ENCODE data around the gene PLPPR3. TPM values are rescaled to one million over a fixed set of nuclear protein-coding genes. Genes with fewer than 3 reads are reported as not detected.

The PLPPR3 gene
- total and polyA plus RNA-seq, 9 donors, result 0.13 to 0.90 (median 0.53) TPM

GRCh38 chr19:795691-796581 lies 25.8 kb downstream of the PLPPR3 start:
- peak; percentile 28 for DNase-seq
- peak overlapping the region; percentile 89 for H3K4me3 ChIP-seq (ENCODE audit: low read length)
- peaks cover 25% of the 10 kb centered on the region for H3K36me3 ChIP-seq (ENCODE audit: control insufficient read depth, insufficient read depth, low read length)
- WGBS (ENCODE audit: insufficient coverage), result 82% methylated on average over 35 of the region's 39 CpGs
- no peaks in the 10 kb centered on the region for H3K27me3 ChIP-seq (ENCODE audit: control insufficient read depth, insufficient read depth, low read length)
- peak overlapping the region; percentile 96 for H3K27ac ChIP-seq (ENCODE audit: low read length)
- peaks cover 55% of the 10 kb centered on the region for H3K4me1 ChIP-seq (ENCODE audit: control insufficient read depth, insufficient read depth, low read length)
- H3K9me3 ChIP-seq (replicated peaks; ENCODE audit: control insufficient read depth, low read depth, low read length), result no peaks in the 10 kb centered on the region

- peaks cover 17% of the 10 kb centered on the region for H3K36me3 ChIP-seq (ENCODE audit: control insufficient read depth, insufficient read depth, low read length)
- 49% methylated on average over 19 of the region's 28 CpGs for WGBS (ENCODE audit: insufficient coverage)
- peak overlapping the region; percentile 79 for H3K27ac ChIP-seq (ENCODE audit: low read length)
- H3K4me1 ChIP-seq (ENCODE audit: control insufficient read depth, insufficient read depth, low read length), result peaks cover 48% of the 10 kb centered on the region
- no peaks in the 10 kb centered on the region for H3K27me3 ChIP-seq (ENCODE audit: control insufficient read depth, insufficient read depth, low read length)
- H3K4me3 ChIP-seq (ENCODE audit: low read length), result no peak overlapping the region
- peak; percentile 69 for DNase-seq
- H3K9me3 ChIP-seq (replicated peaks; ENCODE audit: control insufficient read depth, low read depth, low read length), result no peaks in the 10 kb centered on the region
Observed at GRCh38 chr19:795073-795611, 26.6 kb downstream of the PLPPR3 start.

GRCh38 chr19:793806-794205 lies 27.9 kb downstream of the PLPPR3 start:
- Histone ChIP-seq H3K36me3 (ENCODE audit: control insufficient read depth, insufficient read depth, low read length) (peaks cover 4% of the 10 kb centered on the region), H3K27ac (ENCODE audit: low read length) (no peak overlapping the region), H3K4me1 (ENCODE audit: control insufficient read depth, insufficient read depth, low read length) (peaks cover 44% of the 10 kb centered on the region), H3K4me3 (ENCODE audit: low read length) (no peak overlapping the region), H3K27me3 (ENCODE audit: control insufficient read depth, insufficient read depth, low read length) (no peaks in the 10 kb centered on the region), H3K9me3 (replicated peaks; ENCODE audit: control insufficient read depth, low read depth, low read length) (no peaks in the 10 kb centered on the region)
- WGBS (ENCODE audit: insufficient coverage), result 91% methylated on average over 9 of the region's 12 CpGs
- DNase-seq, result peak; percentile 4

- 73% methylated on average over 4 of the region's 16 CpGs for WGBS (ENCODE audit: insufficient coverage)
- Histone ChIP-seq H3K4me3 (ENCODE audit: low read length) (no peak overlapping the region), H3K27me3 (ENCODE audit: control insufficient read depth, insufficient read depth, low read length) (no peaks in the 10 kb centered on the region), H3K9me3 (replicated peaks; ENCODE audit: control insufficient read depth, low read depth, low read length) (no peaks in the 10 kb centered on the region), H3K4me1 (ENCODE audit: control insufficient read depth, insufficient read depth, low read length) (peaks cover 52% of the 10 kb centered on the region), H3K27ac (ENCODE audit: low read length) (peak overlapping the region; percentile 42), H3K36me3 (ENCODE audit: control insufficient read depth, insufficient read depth, low read length) (no peaks in the 10 kb centered on the region)
- peak; percentile 15 for DNase-seq
Observed at GRCh38 chr19:792306-792885, 29.4 kb downstream of the PLPPR3 start.

- peak; percentile 15 for DNase-seq
- no peaks in the 10 kb centered on the region for H3K9me3 ChIP-seq (replicated peaks; ENCODE audit: control insufficient read depth, low read depth, low read length)
- peaks cover 52% of the 10 kb centered on the region for H3K4me1 ChIP-seq (ENCODE audit: control insufficient read depth, insufficient read depth, low read length)
- WGBS (ENCODE audit: insufficient coverage), result 47% methylated on average over 5 of the region's 8 CpGs
- no peaks in the 10 kb centered on the region for H3K36me3 ChIP-seq (ENCODE audit: control insufficient read depth, insufficient read depth, low read length)
- no peaks in the 10 kb centered on the region for H3K27me3 ChIP-seq (ENCODE audit: control insufficient read depth, insufficient read depth, low read length)
- no peak overlapping the region for H3K4me3 ChIP-seq (ENCODE audit: low read length)
- H3K27ac ChIP-seq (ENCODE audit: low read length), result peak overlapping the region; percentile 42
Observed at GRCh38 chr19:791567-792305, 30.0 kb downstream of the PLPPR3 start.

GRCh38 chr19:791007-791566 lies 30.7 kb downstream of the PLPPR3 start:
- no peak overlapping the region for H3K27ac ChIP-seq (ENCODE audit: low read length)
- H3K9me3 ChIP-seq (replicated peaks; ENCODE audit: control insufficient read depth, low read depth, low read length), result no peaks in the 10 kb centered on the region
- DNase-seq, result peak; percentile 22
- 87% methylated on average over 14 of the region's 26 CpGs for WGBS (ENCODE audit: insufficient coverage)
- no peaks in the 10 kb centered on the region for H3K27me3 ChIP-seq (ENCODE audit: control insufficient read depth, insufficient read depth, low read length)
- H3K36me3 ChIP-seq (ENCODE audit: control insufficient read depth, insufficient read depth, low read length), result no peaks in the 10 kb centered on the region
- H3K4me3 ChIP-seq (ENCODE audit: low read length), result no peak overlapping the region
- H3K4me1 ChIP-seq (ENCODE audit: control insufficient read depth, insufficient read depth, low read length), result peaks cover 46% of the 10 kb centered on the region

GRCh38 chr19:789701-790060 lies 32.1 kb downstream of the PLPPR3 start:
- DNase-seq, result no peak
- Histone ChIP-seq H3K27me3 (ENCODE audit: control insufficient read depth, insufficient read depth, low read length) (no peaks in the 10 kb centered on the region), H3K27ac (ENCODE audit: low read length) (peak overlapping the region; percentile 63), H3K9me3 (replicated peaks; ENCODE audit: control insufficient read depth, low read depth, low read length) (no peaks in the 10 kb centered on the region), H3K36me3 (ENCODE audit: control insufficient read depth, insufficient read depth, low read length) (no peaks in the 10 kb centered on the region), H3K4me3 (ENCODE audit: low read length) (no peak overlapping the region), H3K4me1 (ENCODE audit: control insufficient read depth, insufficient read depth, low read length) (peaks cover 32% of the 10 kb centered on the region)
- 70% methylated on average over 4 of the region's 9 CpGs for WGBS (ENCODE audit: insufficient coverage)

- Histone ChIP-seq H3K4me1 (ENCODE audit: control insufficient read depth, insufficient read depth, low read length) (peaks cover 31% of the 10 kb centered on the region), H3K9me3 (replicated peaks; ENCODE audit: control insufficient read depth, low read depth, low read length) (no peaks in the 10 kb centered on the region), H3K36me3 (ENCODE audit: control insufficient read depth, insufficient read depth, low read length) (no peaks in the 10 kb centered on the region), H3K27ac (ENCODE audit: low read length) (peak overlapping the region; percentile 63), H3K27me3 (ENCODE audit: control insufficient read depth, insufficient read depth, low read length) (no peaks in the 10 kb centered on the region), H3K4me3 (ENCODE audit: low read length) (no peak overlapping the region)
- DNase-seq, result peak; percentile 61
- WGBS (ENCODE audit: insufficient coverage), result 9% methylated on average over 28 of the region's 33 CpGs
Observed at GRCh38 chr19:788983-789700, 32.6 kb downstream of the PLPPR3 start.

GRCh38 chr19:788686-788982 lies 33.1 kb downstream of the PLPPR3 start:
- DNase-seq, result no peak
- Histone ChIP-seq H3K27me3 (ENCODE audit: control insufficient read depth, insufficient read depth, low read length) (no peaks in the 10 kb centered on the region), H3K9me3 (replicated peaks; ENCODE audit: control insufficient read depth, low read depth, low read length) (no peaks in the 10 kb centered on the region), H3K4me1 (ENCODE audit: control insufficient read depth, insufficient read depth, low read length) (peaks cover 31% of the 10 kb centered on the region), H3K36me3 (ENCODE audit: control insufficient read depth, insufficient read depth, low read length) (no peaks in the 10 kb centered on the region), H3K4me3 (ENCODE audit: low read length) (no peak overlapping the region), H3K27ac (ENCODE audit: low read length) (peak overlapping the region; percentile 63)
- 19% methylated on average over 11 of the region's 11 CpGs for WGBS (ENCODE audit: insufficient coverage)
